Thyroid gland (tissue), 4 donors: ENCODE measurements around the gene GOLGA5.

Experiments
- POLR2A ChIP-seq, 2 donors: fragments of 450-650 bp; IDR thresholded peaks; one replicate each; pipeline ENCODE4 v1.6.1; 2017; ENCODE audit warnings: antibody characterized with exemption in 2 of 2, mild to moderate bottlenecking in 2 of 2, moderate library complexity in 1 of 2
- TF ChIP-seq, protein P1 (sequence below), 6 experiments: fragments of 200-600 bp in 3 of 6; fragments of 450-650 bp in 3 of 6; sonication (generic) in 3 of 6; IDR thresholded peaks; one replicate each; pipeline ENCODE4 v1.5.1; 2016 to 2019; ENCODE audit warnings: antibody characterized with exemption in 6 of 6, mild to moderate bottlenecking in 2 of 6, inconsistent platforms in 1 of 6, moderate library complexity in 1 of 6

DNA sequence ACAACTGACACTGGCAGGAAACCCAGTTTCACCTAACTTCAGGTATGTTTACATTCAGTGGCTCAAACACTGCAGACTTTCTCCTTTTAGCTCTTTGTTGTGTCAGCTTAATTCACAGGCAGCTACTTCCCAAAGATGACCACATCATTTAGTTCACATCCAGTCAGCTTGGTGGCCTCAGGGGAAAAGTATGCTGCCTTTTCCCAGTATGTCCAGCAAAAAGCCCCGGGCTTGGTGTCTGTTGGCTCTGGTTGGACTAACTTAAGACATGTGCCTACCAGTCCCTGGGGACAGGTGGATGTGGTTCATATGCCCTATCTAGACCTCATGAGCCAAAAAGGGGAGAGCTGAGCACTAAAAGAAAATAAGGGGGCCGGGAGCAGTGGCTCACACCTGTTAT lies 56.4 kb downstream of the GOLGA5 start:
- TF ChIP-seq, protein P1, sequence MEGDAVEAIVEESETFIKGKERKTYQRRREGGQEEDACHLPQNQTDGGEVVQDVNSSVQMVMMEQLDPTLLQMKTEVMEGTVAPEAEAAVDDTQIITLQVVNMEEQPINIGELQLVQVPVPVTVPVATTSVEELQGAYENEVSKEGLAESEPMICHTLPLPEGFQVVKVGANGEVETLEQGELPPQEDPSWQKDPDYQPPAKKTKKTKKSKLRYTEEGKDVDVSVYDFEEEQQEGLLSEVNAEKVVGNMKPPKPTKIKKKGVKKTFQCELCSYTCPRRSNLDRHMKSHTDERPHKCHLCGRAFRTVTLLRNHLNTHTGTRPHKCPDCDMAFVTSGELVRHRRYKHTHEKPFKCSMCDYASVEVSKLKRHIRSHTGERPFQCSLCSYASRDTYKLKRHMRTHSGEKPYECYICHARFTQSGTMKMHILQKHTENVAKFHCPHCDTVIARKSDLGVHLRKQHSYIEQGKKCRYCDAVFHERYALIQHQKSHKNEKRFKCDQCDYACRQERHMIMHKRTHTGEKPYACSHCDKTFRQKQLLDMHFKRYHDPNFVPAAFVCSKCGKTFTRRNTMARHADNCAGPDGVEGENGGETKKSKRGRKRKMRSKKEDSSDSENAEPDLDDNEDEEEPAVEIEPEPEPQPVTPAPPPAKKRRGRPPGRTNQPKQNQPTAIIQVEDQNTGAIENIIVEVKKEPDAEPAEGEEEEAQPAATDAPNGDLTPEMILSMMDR (IDR thresholded peaks at IDR 0.05) = no peak
- TF ChIP-seq POLR2A (IDR thresholded peaks at IDR 0.05) = no peak
